GM13976 (cell line): ENCODE measurements around the gene TM9SF4.
"Not testable (repeated sequence)": the region's sequence is repeated elsewhere in the genome, so short reads cannot be mapped to it uniquely, and the experiment has no call there.

Experiments used
- DNase-seq: peaks from one replicate; pipeline ENCODE4 v3.0.0; 2012; ENCODE audit warnings: low spot score
- CTCF ChIP-seq: IDR thresholded peaks from 2 replicates; pipeline ENCODE4 v1.5.1; 2012; ENCODE audit warnings: borderline replicate concordance, mild to moderate bottlenecking; ENCODE audit not compliant: insufficient read depth; ENCODE audit errors: extremely low read depth, missing control alignments, control extremely low read depth
- in situ Hi-C: fragments of 300-500 bp; cut with MboI; formaldehyde crosslinking; loops from one replicate; pipeline ENCODE4 v1.12.0; 2022; ENCODE audit warnings: low sequenced_read_pairs, mixed read lengths, inconsistent platforms; ENCODE audit not compliant: unreplicated experiment

The TM9SF4 gene

DNA sequence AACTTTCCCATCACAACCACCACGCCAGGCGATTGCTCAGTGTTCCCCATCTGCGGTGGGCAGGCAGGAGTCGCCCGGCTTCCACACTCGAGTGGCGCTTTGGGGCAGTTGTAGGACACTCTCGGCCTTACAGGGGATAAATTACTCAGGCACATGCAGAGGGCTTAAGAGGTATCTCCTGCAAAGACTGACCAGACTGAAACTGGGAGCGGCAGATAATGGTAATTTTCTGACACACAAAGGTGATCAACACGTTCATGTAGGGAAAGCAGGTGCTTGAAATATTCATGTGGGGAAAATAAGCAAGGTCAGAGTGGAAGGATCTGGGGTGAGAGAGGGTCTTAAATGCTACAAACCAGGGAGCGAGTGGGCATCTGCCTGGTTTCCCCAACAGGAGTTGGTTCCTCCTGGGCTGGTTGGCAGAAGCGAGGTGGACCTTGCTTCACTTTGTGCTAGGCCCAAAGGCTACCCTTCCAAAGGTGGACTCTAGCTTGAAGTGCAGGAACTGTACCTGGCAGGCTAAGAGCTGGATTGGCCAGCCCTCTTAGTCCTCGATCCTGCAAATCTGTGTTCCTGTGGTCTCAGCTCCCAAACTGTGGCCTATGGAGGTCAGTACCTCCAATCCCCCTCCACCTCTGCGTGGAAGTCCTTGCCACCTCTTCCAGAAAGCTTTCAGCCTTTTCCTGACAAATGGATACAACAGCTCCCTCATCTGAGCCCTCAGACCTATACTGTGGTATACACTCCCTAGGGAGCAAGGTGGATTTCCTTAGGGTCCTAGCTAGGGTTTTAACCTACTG, 81.3 kb downstream of the TM9SF4 start:
- in situ Hi-C loops: no loop called here
- DNase-seq: no peak
- no peak for TF ChIP-seq CTCF

DNA sequence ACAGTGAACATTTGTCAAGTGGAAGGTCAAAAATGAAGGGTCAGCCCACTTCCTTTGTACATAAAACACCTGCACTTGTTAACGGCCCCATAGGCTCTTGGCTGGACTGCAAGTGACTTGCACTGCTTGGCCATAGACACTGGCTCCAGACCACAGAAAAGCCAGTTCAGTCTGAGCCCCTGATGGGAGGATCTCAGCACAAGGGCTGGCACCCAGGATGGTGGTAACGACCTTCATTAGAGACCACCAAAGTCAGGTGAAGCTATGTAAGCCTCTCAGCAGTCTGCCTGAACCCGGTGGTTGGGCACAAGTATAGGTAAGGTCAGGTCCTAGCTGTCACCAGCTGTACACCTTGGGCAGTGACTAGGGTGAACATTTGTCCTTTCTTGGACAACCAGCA, 81.9 kb downstream of the TM9SF4 start:
- in situ Hi-C loops: no loop called here
- DNase-seq: no peak
- no peak for TF ChIP-seq CTCF

DNA sequence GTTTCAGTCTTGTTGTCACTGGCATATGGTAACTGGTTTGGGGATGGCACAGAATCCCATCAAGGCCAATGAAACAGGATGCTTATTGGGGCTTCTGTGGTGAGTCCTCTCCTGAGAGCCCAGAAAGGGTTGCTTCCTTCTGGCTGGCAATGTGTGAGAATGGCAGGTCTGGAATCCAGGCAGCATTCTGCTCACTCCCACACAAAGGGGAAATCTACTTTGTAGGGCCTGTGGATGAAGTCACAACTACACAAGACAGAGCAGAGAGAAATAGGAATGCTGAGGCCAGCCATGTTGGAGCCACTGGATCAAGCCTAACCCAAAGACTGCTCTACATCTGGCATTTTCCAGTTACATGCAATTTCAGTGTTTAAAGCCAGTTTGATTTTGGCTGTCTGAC, 82.4 kb downstream of the TM9SF4 start:
- in situ Hi-C loops: no loop called here
- no peak for TF ChIP-seq CTCF
- DNase-seq: no peak

DNA sequence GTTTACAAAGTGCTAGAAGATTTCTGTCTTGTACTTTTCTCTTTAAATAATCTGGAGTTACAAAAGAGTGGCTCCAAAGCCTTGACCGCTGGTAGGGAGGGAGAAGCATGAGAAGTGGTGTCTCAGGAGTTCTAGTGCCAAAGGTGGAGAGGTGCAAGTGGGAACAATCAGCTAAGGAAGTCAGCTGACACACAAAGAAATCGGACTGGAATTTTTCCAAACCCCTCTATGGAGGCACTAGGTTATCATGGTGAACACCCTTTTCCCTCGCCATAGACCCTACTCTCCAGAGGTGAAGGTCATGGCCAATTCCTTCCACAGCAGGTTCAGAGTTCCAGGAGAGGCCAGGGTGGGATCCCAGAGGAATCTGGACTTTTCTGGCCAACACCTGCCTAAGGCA, 83.2 kb downstream of the TM9SF4 start:
- TF ChIP-seq CTCF: no peak
- in situ Hi-C loops: no loop called here
- no peak for DNase-seq

- in situ Hi-C loops, DNase-seq: not testable (repeated sequence)
Observed at GRCh38 chr20:32193336-32193735, 83.8 kb downstream of the TM9SF4 start.

- in situ Hi-C loops: no loop called here
- DNase-seq: no peak
- TF ChIP-seq CTCF: no peak
Observed at GRCh38 chr20:32193996-32194395, 84.5 kb downstream of the TM9SF4 start.

- TF ChIP-seq CTCF: no peak
- no peak for DNase-seq
- in situ Hi-C loops: no loop called here
Observed at GRCh38 chr20:32195581-32195980, 86.1 kb downstream of the TM9SF4 start.

GRCh38 chr20:32196613-32197012, 87.1 kb downstream of the TM9SF4 start:
- in situ Hi-C loops, DNase-seq: not testable (repeated sequence)

- DNase-seq, in situ Hi-C loops: not testable (repeated sequence)
Observed at GRCh38 chr20:32197136-32197535, 87.6 kb downstream of the TM9SF4 start.
